ENCODE results near the gene MGMT. TPM values are rescaled to one million over a fixed set of nuclear protein-coding genes. Genes with fewer than 3 reads are reported as not detected.

The MGMT gene
- polyA plus RNA-seq, 1 donor from 2014 or later = 0.94 TPM

DNA sequence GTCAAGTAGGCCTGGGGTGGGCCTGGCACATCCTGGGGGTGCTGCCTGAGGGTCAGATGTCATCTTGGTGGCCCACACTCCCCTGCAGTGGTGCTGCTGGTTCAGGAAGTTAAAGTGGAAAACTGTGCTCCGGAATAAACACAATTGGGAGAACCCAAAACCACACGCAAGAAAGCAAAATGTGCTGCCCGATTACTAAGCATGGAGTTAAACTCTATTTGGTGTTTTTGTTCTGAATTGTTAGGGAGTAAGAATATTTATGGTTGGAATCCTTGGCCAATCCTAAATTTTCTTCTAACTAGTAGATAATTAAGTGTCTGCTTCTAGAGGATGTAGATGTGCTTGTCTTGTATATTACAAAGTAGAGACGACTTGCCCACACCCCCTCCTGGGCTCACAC lies 131.4 kb downstream of the MGMT start:
- Histone ChIP-seq H3K9me3 (ENCODE audit: low read length) (no peaks in the 10 kb centered on the region), H3K27me3 (ENCODE audit: insufficient read depth, low read depth, low read length) (no peaks in the 10 kb centered on the region), H3K9ac (ENCODE audit: low read length) (no peak overlapping the region), H2AFZ (ENCODE audit: low read depth, low read length) (no peak overlapping the region), H3K4me3 (ENCODE audit: low read length) (no peak overlapping the region), H3K9me2 (ENCODE audit: insufficient read depth, low read length) (no peaks in the 10 kb centered on the region), H3K79me2 (replicated peaks; ENCODE audit: insufficient read depth, low read length) (no peaks in the 10 kb centered on the region), H3K4me2 (ENCODE audit: low read length) (no peak overlapping the region), H3F3A (ENCODE audit: insufficient read depth, low read length, poor library complexity, severe bottlenecking) (no peaks in the 10 kb centered on the region), H3K27ac (ENCODE audit: low read length) (no peak overlapping the region), H4K20me1 (ENCODE audit: insufficient read depth) (no peaks in the 10 kb centered on the region), H3K36me3 (ENCODE audit: insufficient read depth, low read length) (no peaks in the 10 kb centered on the region)
- no peak for TF ChIP-seq EZH2 (IDR thresholded peaks at IDR 0.05; ENCODE audit: borderline replicate concordance, insufficient read depth, low read length, poor library complexity, severe bottlenecking)
- TF ChIP-seq, protein P1, sequence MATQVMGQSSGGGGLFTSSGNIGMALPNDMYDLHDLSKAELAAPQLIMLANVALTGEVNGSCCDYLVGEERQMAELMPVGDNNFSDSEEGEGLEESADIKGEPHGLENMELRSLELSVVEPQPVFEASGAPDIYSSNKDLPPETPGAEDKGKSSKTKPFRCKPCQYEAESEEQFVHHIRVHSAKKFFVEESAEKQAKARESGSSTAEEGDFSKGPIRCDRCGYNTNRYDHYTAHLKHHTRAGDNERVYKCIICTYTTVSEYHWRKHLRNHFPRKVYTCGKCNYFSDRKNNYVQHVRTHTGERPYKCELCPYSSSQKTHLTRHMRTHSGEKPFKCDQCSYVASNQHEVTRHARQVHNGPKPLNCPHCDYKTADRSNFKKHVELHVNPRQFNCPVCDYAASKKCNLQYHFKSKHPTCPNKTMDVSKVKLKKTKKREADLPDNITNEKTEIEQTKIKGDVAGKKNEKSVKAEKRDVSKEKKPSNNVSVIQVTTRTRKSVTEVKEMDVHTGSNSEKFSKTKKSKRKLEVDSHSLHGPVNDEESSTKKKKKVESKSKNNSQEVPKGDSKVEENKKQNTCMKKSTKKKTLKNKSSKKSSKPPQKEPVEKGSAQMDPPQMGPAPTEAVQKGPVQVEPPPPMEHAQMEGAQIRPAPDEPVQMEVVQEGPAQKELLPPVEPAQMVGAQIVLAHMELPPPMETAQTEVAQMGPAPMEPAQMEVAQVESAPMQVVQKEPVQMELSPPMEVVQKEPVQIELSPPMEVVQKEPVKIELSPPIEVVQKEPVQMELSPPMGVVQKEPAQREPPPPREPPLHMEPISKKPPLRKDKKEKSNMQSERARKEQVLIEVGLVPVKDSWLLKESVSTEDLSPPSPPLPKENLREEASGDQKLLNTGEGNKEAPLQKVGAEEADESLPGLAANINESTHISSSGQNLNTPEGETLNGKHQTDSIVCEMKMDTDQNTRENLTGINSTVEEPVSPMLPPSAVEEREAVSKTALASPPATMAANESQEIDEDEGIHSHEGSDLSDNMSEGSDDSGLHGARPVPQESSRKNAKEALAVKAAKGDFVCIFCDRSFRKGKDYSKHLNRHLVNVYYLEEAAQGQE (IDR thresholded peaks at IDR 0.05; ENCODE audit: borderline replicate concordance) = no peak
- TF ChIP-seq, protein P2, sequence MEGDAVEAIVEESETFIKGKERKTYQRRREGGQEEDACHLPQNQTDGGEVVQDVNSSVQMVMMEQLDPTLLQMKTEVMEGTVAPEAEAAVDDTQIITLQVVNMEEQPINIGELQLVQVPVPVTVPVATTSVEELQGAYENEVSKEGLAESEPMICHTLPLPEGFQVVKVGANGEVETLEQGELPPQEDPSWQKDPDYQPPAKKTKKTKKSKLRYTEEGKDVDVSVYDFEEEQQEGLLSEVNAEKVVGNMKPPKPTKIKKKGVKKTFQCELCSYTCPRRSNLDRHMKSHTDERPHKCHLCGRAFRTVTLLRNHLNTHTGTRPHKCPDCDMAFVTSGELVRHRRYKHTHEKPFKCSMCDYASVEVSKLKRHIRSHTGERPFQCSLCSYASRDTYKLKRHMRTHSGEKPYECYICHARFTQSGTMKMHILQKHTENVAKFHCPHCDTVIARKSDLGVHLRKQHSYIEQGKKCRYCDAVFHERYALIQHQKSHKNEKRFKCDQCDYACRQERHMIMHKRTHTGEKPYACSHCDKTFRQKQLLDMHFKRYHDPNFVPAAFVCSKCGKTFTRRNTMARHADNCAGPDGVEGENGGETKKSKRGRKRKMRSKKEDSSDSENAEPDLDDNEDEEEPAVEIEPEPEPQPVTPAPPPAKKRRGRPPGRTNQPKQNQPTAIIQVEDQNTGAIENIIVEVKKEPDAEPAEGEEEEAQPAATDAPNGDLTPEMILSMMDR (IDR thresholded peaks at IDR 0.05; ENCODE audit: poor library complexity, severe bottlenecking) = no peak
- no peak for TF ChIP-seq RAD21 (conservative IDR thresholded peaks at IDR 0.05)
- no peak for TF ChIP-seq TAF1 (IDR thresholded peaks at IDR 0.05; ENCODE audit: low read depth)
- TF ChIP-seq SMC3 (conservative IDR thresholded peaks at IDR 0.05; ENCODE audit: poor library complexity) = no peak
- no peak for TF ChIP-seq MXI1 (conservative IDR thresholded peaks at IDR 0.05; ENCODE audit: poor library complexity, severe bottlenecking)
- no peak for TF ChIP-seq EP300 (conservative IDR thresholded peaks at IDR 0.05; ENCODE audit: poor library complexity, severe bottlenecking)
- no peak for TF ChIP-seq POLR2AphosphoS5 (IDR thresholded peaks at IDR 0.05)

DNA sequence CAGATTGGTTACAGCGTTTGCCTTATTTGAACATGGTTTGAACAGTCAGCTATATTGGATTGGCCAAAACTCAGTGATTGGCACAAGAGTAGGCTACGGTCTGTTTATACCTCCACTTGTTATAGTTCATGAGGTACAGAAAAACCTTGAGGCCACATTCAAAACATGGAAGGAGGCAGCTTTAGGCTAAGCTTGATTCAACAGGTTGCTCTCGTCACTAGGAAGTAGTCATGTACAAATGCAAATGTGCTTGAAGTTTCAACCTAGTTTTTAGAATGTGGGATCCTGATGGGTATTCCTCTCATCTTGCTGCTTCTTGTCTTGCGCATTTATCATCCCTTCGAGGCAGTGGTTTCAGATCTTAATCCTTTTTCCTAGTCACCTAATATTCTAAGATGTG lies 132.1 kb downstream of the MGMT start:
- H3K9ac ChIP-seq (ENCODE audit: low read length) = no peak overlapping the region
- no peaks in the 10 kb centered on the region for H3F3A ChIP-seq (ENCODE audit: insufficient read depth, low read length, poor library complexity, severe bottlenecking)
- no peaks in the 10 kb centered on the region for H3K9me3 ChIP-seq (ENCODE audit: low read length)
- H3K27me3 ChIP-seq (ENCODE audit: insufficient read depth, low read depth, low read length) = no peaks in the 10 kb centered on the region
- H3K4me3 ChIP-seq (ENCODE audit: low read length) = no peak overlapping the region
- H3K36me3 ChIP-seq (ENCODE audit: insufficient read depth, low read length) = no peaks in the 10 kb centered on the region
- no peak overlapping the region for H2AFZ ChIP-seq (ENCODE audit: low read depth, low read length)
- H3K4me2 ChIP-seq (ENCODE audit: low read length) = no peak overlapping the region
- no peaks in the 10 kb centered on the region for H3K79me2 ChIP-seq (replicated peaks; ENCODE audit: insufficient read depth, low read length)
- H3K27ac ChIP-seq (ENCODE audit: low read length) = no peak overlapping the region
- H4K20me1 ChIP-seq (ENCODE audit: insufficient read depth) = no peaks in the 10 kb centered on the region
- TF ChIP-seq, protein P2 (IDR thresholded peaks at IDR 0.05; ENCODE audit: poor library complexity, severe bottlenecking) = no peak
- no peak for TF ChIP-seq MXI1 (conservative IDR thresholded peaks at IDR 0.05; ENCODE audit: poor library complexity, severe bottlenecking)
- H3K9me2 ChIP-seq (ENCODE audit: insufficient read depth, low read length) = no peaks in the 10 kb centered on the region

All from neural cell (in vitro differentiated cells).